Esophagus squamous epithelium (tissue), 5 donors: ENCODE data around the gene HELQ. TPM values are rescaled to one million over a fixed set of nuclear protein-coding genes. Genes with fewer than 3 reads are reported as not detected.
"Not testable (repeated sequence)": the region's sequence is repeated elsewhere in the genome, so short reads cannot be mapped to it uniquely, and the experiment has no call there.

Source experiments
- DNase-seq: peaks from one replicate; lab custom pipeline; 2025; lab: John Stamatoyannopoulos, UW
- H3K27ac ChIP-seq, 4 donors: fragments of 200-600 bp; sonication (generic); one replicate each; pipeline ENCODE4 v1.5.1; 2016 to 2019; ENCODE audit warnings: mild to moderate bottlenecking in 1 of 4
- H3K27me3 ChIP-seq, 4 donors: fragments of 200-600 bp; sonication (generic); 1 replicate in 3 of 4; 2 replicates in 1 of 4; pipeline versions ENCODE4 v1.5.1 to v1.6.0; 2017 to 2021; ENCODE audit warnings: antibody characterized with exemption in 1 of 4
- H3K36me3 ChIP-seq, 3 donors: fragments of 200-600 bp; sonication (generic); one replicate each; pipeline ENCODE4 v1.5.1; 2016 to 2019
- H3K4me1 ChIP-seq, 3 donors: fragments of 200-600 bp; sonication (generic); one replicate each; pipeline ENCODE4 v1.5.1; 2017 to 2019
- H3K4me3 ChIP-seq, 4 donors: fragments of 200-600 bp; sonication (generic); 1 replicate in 3 of 4; 2 replicates in 1 of 4; pipeline ENCODE4 v1.5.1; 2016 to 2019; ENCODE audit warnings: mild to moderate bottlenecking in 2 of 4, moderate library complexity in 1 of 4
- H3K9me3 ChIP-seq, 3 donors: fragments of 200-600 bp; sonication (generic); one replicate each; pipeline ENCODE4 v1.5.1; 2016 to 2019
- POLR2A ChIP-seq, 4 donors: fragments of 450-650 bp; IDR thresholded peaks; one replicate each; pipeline ENCODE4 v1.6.1; 2017; ENCODE audit warnings: antibody characterized with exemption in 4 of 4, mild to moderate bottlenecking in 4 of 4, moderate library complexity in 3 of 4
- WGBS, 2 donors: methylation state at CpG; one replicate each; pipeline ENCODE4 v1.1.5; 2018; 5-methylcytosine and 5-hydroxymethylcytosine counted together
- intact Hi-C: fragments of 100-400 bp; cut with DNase I; formaldehyde crosslinking; loops from one replicate; pipeline ENCODE4 v1.15.0; 2022
- total RNA-seq, 4 donors: library from RNA; depleted of rRNA; stranded (reverse); fragments of >200 nt; gene quantifications; one replicate each; pipeline ENCODE4 v1.1.0, GENCODE V29; 2016
- TF ChIP-seq, protein P1 (sequence below), 6 experiments: fragments of 450-650 bp in 4 of 6; fragments of 200-600 bp in 2 of 6; sonication (generic) in 2 of 6; IDR thresholded peaks; one replicate each; pipeline ENCODE4 v1.5.1; 2016 to 2019; ENCODE audit warnings: antibody characterized with exemption in 6 of 6, mild to moderate bottlenecking in 4 of 6, moderate library complexity in 4 of 6
- donor health status: DM: yes; HTN: yes; CAD: no.

Gene HELQ
- total RNA-seq, 4 donors from 2014 or later: 5.0 to 19.8 (median 12.4) TPM

DNA sequence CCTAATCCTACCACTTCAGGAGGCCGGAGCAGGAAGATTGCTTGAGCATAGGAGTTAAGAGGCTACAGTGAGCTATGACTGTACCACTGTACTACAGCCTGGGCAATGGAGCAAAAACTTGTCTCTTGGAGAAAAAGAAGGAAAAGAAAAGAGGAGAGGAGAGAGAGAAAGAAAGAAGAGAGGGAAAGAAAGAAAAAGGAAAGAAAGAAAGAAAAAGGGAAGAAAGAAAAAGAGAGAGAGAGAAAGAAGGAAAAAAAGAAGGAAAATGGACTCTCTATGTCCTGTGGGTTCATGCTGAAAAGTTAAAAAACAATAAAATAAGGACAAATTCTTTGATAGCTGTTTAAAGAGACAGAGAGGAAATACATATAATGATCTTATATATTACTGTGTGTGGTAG, 42.6 kb upstream of the HELQ start:
- TF ChIP-seq, protein P1, sequence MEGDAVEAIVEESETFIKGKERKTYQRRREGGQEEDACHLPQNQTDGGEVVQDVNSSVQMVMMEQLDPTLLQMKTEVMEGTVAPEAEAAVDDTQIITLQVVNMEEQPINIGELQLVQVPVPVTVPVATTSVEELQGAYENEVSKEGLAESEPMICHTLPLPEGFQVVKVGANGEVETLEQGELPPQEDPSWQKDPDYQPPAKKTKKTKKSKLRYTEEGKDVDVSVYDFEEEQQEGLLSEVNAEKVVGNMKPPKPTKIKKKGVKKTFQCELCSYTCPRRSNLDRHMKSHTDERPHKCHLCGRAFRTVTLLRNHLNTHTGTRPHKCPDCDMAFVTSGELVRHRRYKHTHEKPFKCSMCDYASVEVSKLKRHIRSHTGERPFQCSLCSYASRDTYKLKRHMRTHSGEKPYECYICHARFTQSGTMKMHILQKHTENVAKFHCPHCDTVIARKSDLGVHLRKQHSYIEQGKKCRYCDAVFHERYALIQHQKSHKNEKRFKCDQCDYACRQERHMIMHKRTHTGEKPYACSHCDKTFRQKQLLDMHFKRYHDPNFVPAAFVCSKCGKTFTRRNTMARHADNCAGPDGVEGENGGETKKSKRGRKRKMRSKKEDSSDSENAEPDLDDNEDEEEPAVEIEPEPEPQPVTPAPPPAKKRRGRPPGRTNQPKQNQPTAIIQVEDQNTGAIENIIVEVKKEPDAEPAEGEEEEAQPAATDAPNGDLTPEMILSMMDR (IDR thresholded peaks at IDR 0.05): no peak
- no peak for TF ChIP-seq POLR2A (IDR thresholded peaks at IDR 0.05)
- no peak overlapping the region for H3K4me3 ChIP-seq
- no peak for DNase-seq
- H3K27ac ChIP-seq: no peak overlapping the region
- intact Hi-C loops: no loop called here
- no peaks in the 10 kb centered on the region for H3K9me3 ChIP-seq
- H3K4me1 ChIP-seq: no peaks in the 10 kb centered on the region
- no peaks in the 10 kb centered on the region for H3K36me3 ChIP-seq
- WGBS, 2 donors: 67 to 93% methylated on average over 1 of the region's 1 CpG
- H3K27me3 ChIP-seq: no peaks in the 10 kb centered on the region

DNA sequence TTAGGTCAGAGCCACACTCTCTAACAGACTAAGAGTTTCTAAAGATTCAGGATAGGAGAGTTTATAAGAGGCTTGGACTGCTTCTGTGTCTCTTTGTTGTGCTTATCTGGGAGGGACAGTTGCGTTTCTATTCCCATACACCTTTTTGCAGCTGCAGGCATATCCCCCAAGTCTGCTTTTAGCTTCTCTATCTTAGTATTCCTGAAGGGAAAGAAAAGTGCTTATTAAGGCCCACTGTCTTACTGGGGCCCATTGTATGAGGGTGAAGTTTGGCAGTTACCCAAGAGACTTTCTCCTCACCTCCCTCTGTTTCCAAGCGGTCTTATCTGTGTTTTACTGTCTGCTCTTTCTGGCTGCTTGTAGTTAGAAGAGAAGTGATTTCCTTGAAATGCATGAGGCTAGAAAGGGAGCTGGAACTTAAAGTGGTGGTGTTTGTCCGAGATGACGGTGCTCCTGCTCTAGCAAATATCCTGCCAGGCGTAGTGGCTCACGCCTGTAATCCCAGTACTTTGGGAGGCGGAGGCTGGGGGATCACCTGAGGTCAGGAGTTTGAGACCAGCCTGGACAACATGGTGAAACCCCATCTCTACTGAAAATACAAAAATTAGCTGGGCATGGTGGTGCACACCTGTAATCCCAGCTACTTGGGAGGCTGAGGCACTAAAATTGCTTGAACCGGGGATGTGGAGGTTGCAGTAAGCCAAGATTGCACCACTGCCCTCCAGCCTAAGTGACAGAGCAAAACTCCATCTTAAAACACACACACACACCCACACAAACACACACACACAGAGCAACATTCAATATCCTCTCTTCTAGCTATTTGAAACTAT, 40.7 kb upstream of the HELQ start:
- H3K4me3 ChIP-seq, H3K27me3 ChIP-seq, H3K36me3 ChIP-seq, DNase-seq, intact Hi-C loops, H3K9me3 ChIP-seq, H3K27ac ChIP-seq, H3K4me1 ChIP-seq: not testable (repeated sequence)
- WGBS, 2 donors: 87 to 91% methylated on average over 8 of the region's 8 CpGs

DNA sequence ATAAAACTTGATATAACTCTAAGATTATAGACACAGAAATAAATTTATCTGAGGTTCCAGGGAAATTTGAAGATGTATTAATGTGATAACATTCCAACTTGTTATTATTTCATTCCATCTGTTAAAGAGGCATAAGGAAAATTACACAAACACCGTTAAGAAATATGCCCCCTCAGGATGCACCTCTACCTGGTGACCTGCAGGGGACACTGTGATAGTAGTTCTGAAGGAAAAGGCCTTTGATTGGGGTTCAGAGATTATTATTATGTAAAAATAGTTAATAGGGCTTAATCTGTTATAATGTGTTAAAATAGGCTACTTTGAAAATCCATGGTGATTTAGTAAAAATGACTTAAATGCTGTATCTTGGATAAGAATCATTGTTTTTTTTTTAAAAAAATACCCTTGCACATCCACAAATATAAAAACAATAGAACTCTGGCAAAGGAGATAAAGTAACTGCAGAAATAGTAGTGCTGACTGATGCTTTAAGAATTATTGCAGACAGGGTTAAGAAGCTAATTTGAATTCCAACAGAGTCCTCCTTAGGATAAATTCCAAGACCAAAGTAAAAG, 35.3 kb upstream of the HELQ start:
- no peaks in the 10 kb centered on the region for H3K27me3 ChIP-seq
- no peaks in the 10 kb centered on the region for H3K36me3 ChIP-seq
- no peak overlapping the region for H3K4me3 ChIP-seq
- DNase-seq: no peak
- no peaks in the 10 kb centered on the region for H3K9me3 ChIP-seq
- TF ChIP-seq, protein P1 (IDR thresholded peaks at IDR 0.05): peak in 5 of 6 experiments; percentile 38 to 71 (median 63)
- TF ChIP-seq POLR2A (IDR thresholded peaks at IDR 0.05): no peak
- no peak overlapping the region for H3K27ac ChIP-seq
- intact Hi-C loops: no loop called here
- WGBS, 2 donors: 0 to 2% methylated on average over 1 of the region's 1 CpG
- H3K4me1 ChIP-seq: peaks cover 0 to 1% (median 0%) of the 10 kb centered on the region in 3 donors

DNA sequence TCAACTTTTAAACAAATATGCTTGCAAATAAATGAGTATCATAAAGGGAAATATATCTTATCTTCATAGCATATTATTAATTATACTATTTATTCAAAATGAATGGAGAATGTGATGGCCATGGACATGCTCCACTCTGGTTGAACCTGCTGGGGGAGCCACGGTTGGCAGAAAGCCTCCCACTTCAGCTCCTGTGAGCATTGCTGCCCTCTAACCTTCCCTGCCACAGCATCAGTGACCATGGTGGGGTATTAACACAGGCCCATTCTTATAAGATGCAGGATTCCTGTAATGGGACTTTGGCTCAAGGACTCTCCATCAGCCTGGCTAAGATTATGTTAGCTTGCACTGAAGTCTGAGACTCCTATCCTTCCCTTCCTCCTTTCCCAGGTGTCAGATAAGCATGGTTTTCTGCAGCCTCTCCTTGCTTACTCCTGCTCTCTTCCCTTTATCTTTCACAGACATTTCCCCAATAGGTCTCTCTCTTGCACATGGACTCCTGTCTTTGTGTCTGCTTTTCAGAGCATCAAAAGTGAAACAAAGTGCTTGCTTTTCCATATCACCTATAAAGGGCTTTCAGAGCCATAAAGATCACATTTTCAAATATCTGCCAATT, 34.2 kb upstream of the HELQ start:
- no peak for TF ChIP-seq POLR2A (IDR thresholded peaks at IDR 0.05)
- TF ChIP-seq, protein P1 (IDR thresholded peaks at IDR 0.05): no peak
- intact Hi-C loops: no loop called here
- no peak for DNase-seq
- H3K36me3 ChIP-seq: no peaks in the 10 kb centered on the region
- H3K4me1 ChIP-seq: peaks cover 0 to 10% (median 4%) of the 10 kb centered on the region in 3 donors
- no peak overlapping the region for H3K4me3 ChIP-seq
- H3K27me3 ChIP-seq: no peaks in the 10 kb centered on the region
- 17 to 23% methylated on average over 1 of the region's 1 CpG for whole genome bisulfite sequencing, 2 donors
- H3K27ac ChIP-seq: no peak overlapping the region
- no peaks in the 10 kb centered on the region for H3K9me3 ChIP-seq

DNA sequence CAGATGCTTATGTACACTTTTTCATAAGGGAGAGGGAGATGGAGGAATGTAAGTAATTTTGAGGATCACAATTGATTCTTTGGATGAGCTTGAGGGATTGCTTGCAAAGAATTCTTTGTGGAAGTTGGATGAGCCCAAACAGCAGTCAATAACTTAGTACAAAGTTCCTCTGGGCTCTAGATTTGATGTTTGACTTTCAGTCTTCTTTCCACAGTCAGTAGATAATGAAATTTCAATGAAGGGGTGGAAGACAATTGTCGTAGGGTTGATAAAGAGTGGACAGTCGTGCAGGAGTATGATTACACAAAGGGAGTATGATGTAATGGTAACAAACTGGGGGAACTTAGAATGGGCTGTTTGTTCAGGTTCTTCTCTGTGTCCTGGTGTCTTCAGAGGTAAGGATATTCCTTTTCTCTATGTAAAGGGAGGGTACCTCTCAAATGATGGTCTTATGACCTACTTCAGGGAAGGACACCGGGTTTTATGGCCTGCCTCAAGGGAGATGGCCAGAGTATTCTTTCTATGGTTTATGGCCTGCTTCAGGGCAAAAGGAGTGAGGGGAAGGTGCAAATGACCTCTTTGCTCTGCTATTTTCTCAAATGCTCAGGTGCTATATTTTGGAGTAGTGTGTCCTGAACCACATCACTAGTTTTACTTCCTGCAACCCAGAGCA, 31.0 kb upstream of the HELQ start:
- TF ChIP-seq, protein P1 (IDR thresholded peaks at IDR 0.05): no peak
- no peak for TF ChIP-seq POLR2A (IDR thresholded peaks at IDR 0.05)
- WGBS, 2 donors: 89 to 92% methylated on average over 3 of the region's 3 CpGs

More for the DNA sequence above, 31.0 kb upstream of the HELQ start:
- no peaks in the 10 kb centered on the region for H3K9me3 ChIP-seq
- no peak overlapping the region for H3K4me3 ChIP-seq
- H3K27me3 ChIP-seq: no peaks in the 10 kb centered on the region
- peaks cover 0 to 3% (median 0%) of the 10 kb centered on the region in 3 donors for H3K36me3 ChIP-seq
- peaks cover 0 to 19% (median 4%) of the 10 kb centered on the region in 3 donors for H3K4me1 ChIP-seq
- intact Hi-C loops: no loop called here
- no peak for DNase-seq
- no peak overlapping the region for H3K27ac ChIP-seq
